Testis (tissue), 2 donors: ENCODE measurements around the gene PRKAA1.
"Not testable (repeated sequence)": the region's sequence is repeated elsewhere in the genome, so short reads cannot be mapped to it uniquely, and the experiment has no call there.

ENCODE experiments used
- CTCF ChIP-seq, 3 experiments: fragments of 450-650 bp in 2 of 3; fragments of 200-600 bp in 1 of 3; sonication (generic) in 1 of 3; IDR thresholded peaks; one replicate each; pipeline ENCODE4 v1.5.1; 2016 to 2019; ENCODE audit warnings: antibody characterized with exemption in 3 of 3, mild to moderate bottlenecking in 2 of 3, moderate library complexity in 1 of 3
- POLR2A ChIP-seq: fragments of 450-650 bp; IDR thresholded peaks from one replicate; pipeline ENCODE4 v1.6.1; 2017; ENCODE audit warnings: antibody characterized with exemption, mild to moderate bottlenecking, moderate library complexity

GRCh38 chr5:40722497-40722911, 75.7 kb downstream of the PRKAA1 start:
- not testable (repeated sequence) for TF ChIP-seq CTCF (IDR thresholded peaks at IDR 0.05); POLR2A
